ENCODE data around the gene DDIT3. TPM values are rescaled to one million over a fixed set of nuclear protein-coding genes. Genes with fewer than 3 reads are reported as not detected.
A peak's percentile ranks its signal among the peaks of the same experiment; 100 is the strongest.
"Not testable (repeated sequence)": the region's sequence is repeated elsewhere in the genome, so short reads cannot be mapped to it uniquely, and the experiment has no call there.

The DDIT3 gene
- 10 to 100 TPM; 30.7 to 33.4 TPM for total RNA-seq

GRCh38 chr12:57520053-57520818 is at the start of gene DDIT3:
TSS of gene DDIT3 (minus strand) at chr12:57520514. CDS start at chr12:57517406, 3,108 bp downstream.
- Mint-ChIP-seq H3K36me3 (peaks cover 45% of the 10 kb centered on the region), H3K4me1 (peaks cover 69% of the 10 kb centered on the region), H3K4me3 (peak within 1 kb of the TSS; percentile 98), H3K9me3 (no peaks in the 10 kb centered on the region), H3K27me3 (peaks cover 4% of the 10 kb centered on the region), H3K27ac (peak within 1 kb of the TSS; percentile 99)
- peak; percentile 100 for DNase-seq

GRCh38 chr12:57569858-57570257 is 49.5 kb upstream of the DDIT3 start:
- Mint-ChIP-seq H3K4me1 (no peaks in the 10 kb centered on the region), H3K27ac (no peak overlapping the region), H3K9me3 (no peaks in the 10 kb centered on the region), H3K27me3 (no peaks in the 10 kb centered on the region), H3K4me3 (no peak overlapping the region), H3K36me3 (peaks cover 2% of the 10 kb centered on the region)
- no peak for DNase-seq

GRCh38 chr12:57568838-57569237 is 48.5 kb upstream of the DDIT3 start:
- Mint-ChIP-seq H3K27me3 (no peaks in the 10 kb centered on the region), H3K4me1 (no peaks in the 10 kb centered on the region), H3K27ac (no peak overlapping the region), H3K9me3 (no peaks in the 10 kb centered on the region), H3K4me3 (no peak overlapping the region), H3K36me3 (peaks cover 2% of the 10 kb centered on the region)
- DNase-seq, result no peak

GRCh38 chr12:57564178-57564740 is 43.9 kb upstream of the DDIT3 start:
- H3K27me3 Mint-ChIP-seq, result no peaks in the 10 kb centered on the region
- no peak overlapping the region for H3K4me3 Mint-ChIP-seq
- no peaks in the 10 kb centered on the region for H3K9me3 Mint-ChIP-seq
- H3K4me1 Mint-ChIP-seq, result no peaks in the 10 kb centered on the region
- H3K27ac Mint-ChIP-seq, result no peak overlapping the region
- no peak for DNase-seq
- peaks cover 2% of the 10 kb centered on the region for H3K36me3 Mint-ChIP-seq

GRCh38 chr12:57563358-57563757 is 43.0 kb upstream of the DDIT3 start:
- Mint-ChIP-seq H3K4me1 (no peaks in the 10 kb centered on the region), H3K27ac (no peak overlapping the region), H3K9me3 (no peaks in the 10 kb centered on the region), H3K27me3 (no peaks in the 10 kb centered on the region), H3K36me3 (peaks cover 2% of the 10 kb centered on the region), H3K4me3 (no peak overlapping the region)
- DNase-seq, result no peak

GRCh38 chr12:57561117-57561516 is 40.8 kb upstream of the DDIT3 start:
- H3K4me1 Mint-ChIP-seq, H3K4me3 Mint-ChIP-seq, H3K27ac Mint-ChIP-seq, DNase-seq, H3K9me3 Mint-ChIP-seq, H3K27me3 Mint-ChIP-seq, H3K36me3 Mint-ChIP-seq: not testable (repeated sequence)

GRCh38 chr12:57560516-57560915 is 40.2 kb upstream of the DDIT3 start:
- H3K36me3 Mint-ChIP-seq, result no peaks in the 10 kb centered on the region
- DNase-seq, result no peak
- no peak overlapping the region for H3K27ac Mint-ChIP-seq
- H3K9me3 Mint-ChIP-seq, result no peaks in the 10 kb centered on the region
- H3K27me3 Mint-ChIP-seq, result no peaks in the 10 kb centered on the region
- H3K4me3 Mint-ChIP-seq, result no peak overlapping the region
- no peaks in the 10 kb centered on the region for H3K4me1 Mint-ChIP-seq

- Mint-ChIP-seq H3K4me3 (no peak overlapping the region), H3K9me3 (no peaks in the 10 kb centered on the region), H3K27ac (no peak overlapping the region), H3K4me1 (no peaks in the 10 kb centered on the region), H3K27me3 (no peaks in the 10 kb centered on the region), H3K36me3 (no peaks in the 10 kb centered on the region)
- DNase-seq, result no peak
Observed at GRCh38 chr12:57558864-57559263, 38.5 kb upstream of the DDIT3 start.

GRCh38 chr12:57554897-57555296 is 34.6 kb upstream of the DDIT3 start:
- Mint-ChIP-seq H3K27me3 (no peaks in the 10 kb centered on the region), H3K4me3 (no peak overlapping the region), H3K4me1 (peaks cover 6% of the 10 kb centered on the region), H3K36me3 (no peaks in the 10 kb centered on the region), H3K27ac (no peak overlapping the region), H3K9me3 (no peaks in the 10 kb centered on the region)
- no peak for DNase-seq

GRCh38 chr12:57554453-57554852 is 34.1 kb upstream of the DDIT3 start:
- no peak for DNase-seq
- Mint-ChIP-seq H3K27ac (no peak overlapping the region), H3K36me3 (no peaks in the 10 kb centered on the region), H3K9me3 (no peaks in the 10 kb centered on the region), H3K27me3 (no peaks in the 10 kb centered on the region), H3K4me3 (no peak overlapping the region), H3K4me1 (peaks cover 7% of the 10 kb centered on the region)

GRCh38 chr12:57553343-57554202 is 33.3 kb upstream of the DDIT3 start:
- H3K27ac Mint-ChIP-seq, result no peak overlapping the region
- no peak overlapping the region for H3K4me3 Mint-ChIP-seq
- no peaks in the 10 kb centered on the region for H3K36me3 Mint-ChIP-seq
- H3K27me3 Mint-ChIP-seq, result peaks cover 4% of the 10 kb centered on the region
- H3K4me1 Mint-ChIP-seq, result peaks cover 12% of the 10 kb centered on the region
- DNase-seq, result no peak
- no peaks in the 10 kb centered on the region for H3K9me3 Mint-ChIP-seq

GRCh38 chr12:57552835-57553313 is 32.6 kb upstream of the DDIT3 start:
- Mint-ChIP-seq H3K9me3 (no peaks in the 10 kb centered on the region), H3K4me1 (peaks cover 12% of the 10 kb centered on the region), H3K27me3 (peaks cover 6% of the 10 kb centered on the region), H3K4me3 (no peak overlapping the region), H3K27ac (no peak overlapping the region), H3K36me3 (no peaks in the 10 kb centered on the region)
- DNase-seq, result no peak

- peaks cover 6% of the 10 kb centered on the region for H3K27me3 Mint-ChIP-seq
Observed at GRCh38 chr12:57552306-57552651, 32.0 kb upstream of the DDIT3 start.

GRCh38 chr12:57551637-57552305 is 31.5 kb upstream of the DDIT3 start:
- DNase-seq, result no peak
- H3K4me1 Mint-ChIP-seq, result peaks cover 19% of the 10 kb centered on the region
- no peaks in the 10 kb centered on the region for H3K9me3 Mint-ChIP-seq
- H3K27ac Mint-ChIP-seq, result no peak overlapping the region
- no peak overlapping the region for H3K4me3 Mint-ChIP-seq
- peaks cover 6% of the 10 kb centered on the region for H3K27me3 Mint-ChIP-seq
- no peaks in the 10 kb centered on the region for H3K36me3 Mint-ChIP-seq

More at GRCh38 chr12:57552306-57552651, 32.0 kb upstream of the DDIT3 start:
- Mint-ChIP-seq H3K27ac (no peak overlapping the region), H3K9me3 (no peaks in the 10 kb centered on the region), H3K36me3 (no peaks in the 10 kb centered on the region), H3K4me1 (peaks cover 17% of the 10 kb centered on the region), H3K4me3 (no peak overlapping the region)
- DNase-seq, result no peak
